OCI-LY3 (cell line): ENCODE measurements around the gene MARK3.

ENCODE experiments used
- CTCF ChIP-seq: fragments of 200-600, 300-600 bp; sonication (generic); IDR thresholded peaks from 2 replicates; pipeline ENCODE4 v1.5.1; 2014; ENCODE audit warnings: antibody characterized with exemption, low read length, low read depth
- EZH2phosphoT487 ChIP-seq: fragments of 200-600 bp; shearing (Covaris generic); IDR thresholded peaks from 2 replicates; pipeline ENCODE4 v1.6.1; 2018; ENCODE audit warnings: antibody characterized with exemption, mixed run types, low read depth

- TF ChIP-seq EZH2phosphoT487 (no peak), CTCF (no peak)
Observed at GRCh38 chr14:103530831-103531230, 145.6 kb downstream of the MARK3 start.
